Esophagus muscularis mucosa (tissue), 4 donors: ENCODE data around the gene SELENOO. TPM values are rescaled to one million over a fixed set of nuclear protein-coding genes. Genes with fewer than 3 reads are reported as not detected.

Source experiments
- DNase-seq: peaks from one replicate; pipeline ENCODE4 v3.0.0-alpha.2; 2017; ENCODE audit errors: extremely low spot score
- H3K27ac ChIP-seq, 4 donors: fragments of 200-600 bp; sonication (generic); replicated peaks in 1 of 4; 1 replicate in 3 of 4; 2 replicates in 1 of 4; pipeline ENCODE4 v1.5.1; 2016 to 2019; ENCODE audit warnings: mild to moderate bottlenecking in 1 of 4
- H3K27me3 ChIP-seq, 4 donors: fragments of 200-600 bp; sonication (generic); one replicate each; pipeline versions ENCODE4 v1.5.1 to v1.6.0; 2016 to 2019
- H3K36me3 ChIP-seq, 4 donors: fragments of 200-600 bp; sonication (generic); one replicate each; pipeline ENCODE4 v1.5.1; 2016 to 2019
- H3K4me1 ChIP-seq, 4 donors: fragments of 200-600 bp; sonication (generic); one replicate each; pipeline ENCODE4 v1.5.1; 2016 to 2019
- H3K4me3 ChIP-seq, 4 donors: fragments of 200-600 bp; sonication (generic); 1 replicate in 2 of 4; 2 replicates in 2 of 4; pipeline ENCODE4 v1.5.1; 2016 to 2019; ENCODE audit warnings: mild to moderate bottlenecking in 4 of 4, moderate library complexity in 1 of 4
- H3K9me3 ChIP-seq, 4 donors: fragments of 200-600 bp; sonication (generic); 1 replicate in 3 of 4; 2 replicates in 1 of 4; pipeline ENCODE4 v1.5.1; 2016 to 2019
- EP300 ChIP-seq: sonication (generic); formaldehyde crosslinking; IDR thresholded peaks from one replicate; pipeline ENCODE4 v1.6.1; 2017; ENCODE audit warnings: antibody characterized with exemption
- POLR2A ChIP-seq: fragments of 450-650 bp; IDR thresholded peaks from one replicate; pipeline ENCODE4 v1.6.1; 2017; ENCODE audit warnings: antibody characterized with exemption, moderate library complexity, mild to moderate bottlenecking, low read depth
- POLR2AphosphoS5 ChIP-seq, 2 donors: sonication (generic); formaldehyde crosslinking; IDR thresholded peaks; one replicate each; pipeline ENCODE4 v1.6.1; 2017; ENCODE audit warnings: antibody characterized with exemption in 2 of 2
- WGBS: methylation state at CpG from one replicate; pipeline ENCODE4 v1.1.5; 2018; 5-methylcytosine and 5-hydroxymethylcytosine counted together
- intact Hi-C: fragments of 100-400 bp; cut with DNase I; formaldehyde crosslinking; loops from one replicate; pipeline ENCODE4 v1.15.1; 2023
- total RNA-seq, 4 donors: library from RNA; depleted of rRNA; stranded (reverse); fragments of >200 nt; gene quantifications; one replicate each; pipeline versions ENCODE4 v1.1.0 to v1.2.1, GENCODE V29; 2016
- TF ChIP-seq, protein P1 (sequence below), 3 experiments: fragments of 200-600 bp in 2 of 3; fragments of 450-650 bp in 1 of 3; sonication (generic) in 2 of 3; IDR thresholded peaks; one replicate each; pipeline ENCODE4 v1.5.1; 2017 to 2019; ENCODE audit warnings: antibody characterized with exemption in 3 of 3, mild to moderate bottlenecking in 2 of 3, moderate library complexity in 1 of 3

SELENOO gene
- total RNA-seq, 4 donors from 2014 or later = 22.4 to 41.0 (median 23.0) TPM

DNA sequence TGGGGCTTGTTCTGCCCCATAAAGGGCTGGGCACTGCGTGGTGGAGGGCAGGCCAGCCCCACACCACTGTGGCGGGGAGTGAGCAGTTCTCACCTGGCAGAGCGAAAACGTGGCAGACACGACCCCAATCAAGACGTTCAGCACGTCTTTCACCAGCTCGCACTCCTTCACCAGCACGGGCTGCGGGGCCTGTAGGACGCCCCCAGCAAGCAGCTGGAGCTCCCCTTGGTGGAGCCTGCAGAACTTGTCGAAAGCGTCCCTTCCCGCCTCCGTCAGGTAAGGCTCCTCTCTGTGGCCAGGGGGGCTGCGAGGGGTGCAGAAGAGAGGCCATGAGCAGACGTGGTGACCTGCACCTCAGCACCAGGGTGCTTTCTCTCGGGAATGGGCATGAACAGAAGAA, 32.4 kb downstream of the SELENOO start:
- no peaks in the 10 kb centered on the region for H3K27me3 ChIP-seq
- 94% methylated on average over 13 of the region's 18 CpGs for WGBS
- H3K9me3 ChIP-seq = no peaks in the 10 kb centered on the region
- no peak for DNase-seq
- H3K27ac ChIP-seq = no peak overlapping the region
- H3K36me3 ChIP-seq = peaks cover 29 to 75% (median 56%) of the 10 kb centered on the region in 4 donors
- intact Hi-C loops = no loop called here
- H3K4me1 ChIP-seq = no peaks in the 10 kb centered on the region
- H3K4me3 ChIP-seq = no peak overlapping the region
- TF ChIP-seq POLR2AphosphoS5 (IDR thresholded peaks at IDR 0.05) = no peak
- no peak for TF ChIP-seq EP300
- no peak for TF ChIP-seq POLR2A
- TF ChIP-seq, protein P1, sequence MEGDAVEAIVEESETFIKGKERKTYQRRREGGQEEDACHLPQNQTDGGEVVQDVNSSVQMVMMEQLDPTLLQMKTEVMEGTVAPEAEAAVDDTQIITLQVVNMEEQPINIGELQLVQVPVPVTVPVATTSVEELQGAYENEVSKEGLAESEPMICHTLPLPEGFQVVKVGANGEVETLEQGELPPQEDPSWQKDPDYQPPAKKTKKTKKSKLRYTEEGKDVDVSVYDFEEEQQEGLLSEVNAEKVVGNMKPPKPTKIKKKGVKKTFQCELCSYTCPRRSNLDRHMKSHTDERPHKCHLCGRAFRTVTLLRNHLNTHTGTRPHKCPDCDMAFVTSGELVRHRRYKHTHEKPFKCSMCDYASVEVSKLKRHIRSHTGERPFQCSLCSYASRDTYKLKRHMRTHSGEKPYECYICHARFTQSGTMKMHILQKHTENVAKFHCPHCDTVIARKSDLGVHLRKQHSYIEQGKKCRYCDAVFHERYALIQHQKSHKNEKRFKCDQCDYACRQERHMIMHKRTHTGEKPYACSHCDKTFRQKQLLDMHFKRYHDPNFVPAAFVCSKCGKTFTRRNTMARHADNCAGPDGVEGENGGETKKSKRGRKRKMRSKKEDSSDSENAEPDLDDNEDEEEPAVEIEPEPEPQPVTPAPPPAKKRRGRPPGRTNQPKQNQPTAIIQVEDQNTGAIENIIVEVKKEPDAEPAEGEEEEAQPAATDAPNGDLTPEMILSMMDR (IDR thresholded peaks at IDR 0.05) = no peak

DNA sequence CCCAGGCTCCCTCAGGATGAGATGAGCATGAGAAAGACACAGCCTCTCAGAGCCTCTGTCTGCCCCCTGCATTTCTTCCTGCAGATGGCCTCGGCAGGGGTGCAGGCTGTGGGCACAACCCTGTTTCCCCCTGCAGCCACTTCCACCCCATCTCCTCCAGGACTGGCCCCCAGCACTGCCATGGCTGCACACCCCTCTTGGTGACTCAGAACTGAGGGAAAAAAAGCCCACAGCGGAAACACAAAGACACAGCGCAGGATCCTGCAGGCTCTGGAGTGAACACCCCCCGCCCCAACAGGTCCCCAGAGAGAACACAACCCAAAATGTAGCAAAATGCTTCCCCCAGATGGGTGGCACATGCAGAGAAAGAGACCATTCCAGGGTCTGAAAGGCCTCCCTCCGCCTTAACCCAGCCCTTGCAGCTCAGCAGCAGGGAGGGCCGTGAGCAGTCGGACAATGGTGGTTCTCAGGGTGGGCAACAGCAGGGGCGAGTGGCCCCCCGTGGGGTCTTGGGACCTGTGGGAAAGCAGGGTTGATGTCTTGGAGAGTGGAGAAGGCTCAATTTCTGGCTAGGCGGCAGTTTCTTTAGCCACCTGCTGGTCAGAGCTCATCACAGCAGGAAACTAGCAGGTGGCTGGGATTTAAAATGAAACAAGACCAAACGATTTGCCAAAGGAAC, 36.1 kb downstream of the SELENOO start:
- Histone ChIP-seq H3K27ac (no peak overlapping the region), H3K27me3 (no peaks in the 10 kb centered on the region), H3K9me3 (no peaks in the 10 kb centered on the region), H3K36me3 (peaks cover 14 to 70% (median 54%) of the 10 kb centered on the region in 4 donors), H3K4me1 (peaks cover 15 to 23% (median 16%) of the 10 kb centered on the region in 4 donors), H3K4me3 (no peak overlapping the region)
- DNase-seq = no peak
- 75% methylated on average over 10 of the region's 11 CpGs for WGBS
- TF ChIP-seq, protein P1 (IDR thresholded peaks at IDR 0.05) = peak in 1 of 3 experiments; percentile 9
- no peak for TF ChIP-seq POLR2AphosphoS5 (IDR thresholded peaks at IDR 0.05)
- intact Hi-C loops = no loop called here

DNA sequence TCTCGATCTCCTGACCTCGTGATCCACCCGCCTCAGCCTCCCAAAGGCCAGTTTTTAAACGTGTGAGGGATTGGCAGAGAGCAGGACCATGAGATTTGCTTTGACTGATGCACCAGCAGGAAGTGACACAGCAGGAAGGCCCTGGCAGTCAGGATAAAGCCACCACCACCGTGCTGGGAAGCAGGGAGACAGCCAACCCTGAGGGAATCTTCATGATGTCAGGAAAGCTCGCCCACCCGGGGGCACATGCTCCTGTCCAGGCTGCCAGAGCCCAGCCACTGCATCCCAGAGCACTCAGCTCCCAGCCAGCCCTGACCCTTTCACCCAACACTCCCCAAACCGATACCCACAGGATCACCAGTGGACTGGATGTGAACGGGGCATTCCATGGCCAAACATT, 37.9 kb downstream of the SELENOO start:
- Histone ChIP-seq H3K4me3 (no peak overlapping the region), H3K27me3 (no peaks in the 10 kb centered on the region), H3K27ac (no peak overlapping the region), H3K4me1 (peaks cover 33 to 42% (median 35%) of the 10 kb centered on the region in 4 donors), H3K36me3 (peaks cover 4 to 51% (median 36%) of the 10 kb centered on the region in 4 donors), H3K9me3 (no peaks in the 10 kb centered on the region)
- 82% methylated on average over 9 of the region's 9 CpGs for WGBS
- no peak for TF ChIP-seq POLR2A
- TF ChIP-seq EP300 = no peak
- TF ChIP-seq, protein P1 (IDR thresholded peaks at IDR 0.05) = no peak
- TF ChIP-seq POLR2AphosphoS5 (IDR thresholded peaks at IDR 0.05) = no peak
- intact Hi-C loops = no loop called here
- no peak for DNase-seq

DNA sequence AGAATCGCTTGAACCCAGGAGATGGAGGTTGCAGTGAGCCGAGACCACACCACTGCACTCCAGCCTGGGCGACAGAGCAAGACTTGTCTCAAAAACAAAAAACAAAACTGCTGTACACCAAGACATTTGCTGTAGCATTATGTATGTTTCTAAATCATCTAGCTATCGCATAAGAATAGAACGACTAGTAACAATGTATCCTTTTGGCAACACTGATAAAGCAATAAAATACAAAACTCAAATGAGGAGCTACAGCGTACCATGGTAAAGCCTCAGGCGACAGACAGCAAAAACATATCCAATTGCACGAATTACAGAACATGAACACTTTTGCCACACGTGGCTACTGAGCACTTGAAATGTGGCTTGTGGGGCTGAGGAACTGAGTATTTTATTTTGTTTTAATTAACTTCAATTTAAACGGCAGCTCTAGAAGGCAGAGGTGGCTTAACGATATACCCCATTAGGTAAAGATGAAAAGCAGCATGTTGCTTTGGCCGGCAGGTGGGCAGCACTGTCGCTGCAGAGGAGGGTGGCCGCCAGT, 41.7 kb downstream of the SELENOO start:
- TF ChIP-seq POLR2AphosphoS5 (IDR thresholded peaks at IDR 0.05) = no peak
- TF ChIP-seq, protein P1 (IDR thresholded peaks at IDR 0.05) = no peak
- no peak for TF ChIP-seq POLR2A
- no peak for TF ChIP-seq EP300
- no peaks in the 10 kb centered on the region for H3K27me3 ChIP-seq
- 66% methylated on average over 14 of the region's 14 CpGs for WGBS
- intact Hi-C loops = loop anchor here (10.0 kb wide), 1 partner anchor 232 kb away; the partner anchor contains the start of gene SBF1
- no peak overlapping the region for H3K27ac ChIP-seq
- peaks cover 4 to 49% (median 33%) of the 10 kb centered on the region in 4 donors for H3K36me3 ChIP-seq
- peak overlapping the region; percentile 79 to 93 (median 86) for H3K4me3 ChIP-seq
- H3K4me1 ChIP-seq = peaks cover 45 to 65% (median 56%) of the 10 kb centered on the region in 4 donors
- no peaks in the 10 kb centered on the region for H3K9me3 ChIP-seq
- no peak for DNase-seq
